Posterior cingulate gyrus (tissue), 11 donors: ENCODE results near the gene SLC35F2.

ENCODE experiments used
- DNase-seq, 10 donors: peaks; one replicate each; pipeline versions ENCODE4 v3.0.0 to v3.0.0-alpha.2; 2020 to 2021; ENCODE audit warnings: mixed read lengths in 3 of 10
- intact Hi-C: fragments of 100-400 bp; cut with DNase I; formaldehyde crosslinking; loops from one replicate; pipeline ENCODE4 v1.15.1; 2023

The SLC35F2 gene

GRCh38 chr11:107744736-107745135, 113.9 kb downstream of the SLC35F2 start:
- DNase-seq: no peak
- intact Hi-C loops: no loop called here

DNA sequence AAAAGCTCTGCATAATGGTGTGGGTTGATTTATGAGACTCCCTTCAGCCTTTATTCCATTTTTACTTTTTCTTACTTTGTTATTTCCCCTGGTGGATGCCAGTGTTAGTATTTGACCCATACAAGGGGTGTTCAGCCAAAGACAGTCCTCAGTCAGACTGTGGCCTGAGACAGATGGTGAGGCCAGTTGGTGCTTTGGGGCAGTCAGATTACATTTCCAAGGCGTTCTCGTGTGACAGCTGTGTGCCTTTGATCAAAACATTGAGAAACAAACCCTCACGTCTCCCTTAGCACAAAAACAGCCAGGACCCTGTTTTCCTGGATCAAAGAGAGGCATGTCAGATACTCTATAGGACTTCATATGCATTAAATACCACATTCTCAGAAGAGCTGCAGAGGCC, 115.4 kb downstream of the SLC35F2 start:
- intact Hi-C loops: no loop called here
- DNase-seq: no peak

- intact Hi-C loops: no loop called here
- DNase-seq: peak in 1 of 10 donors; percentile 29
These were observed 117.4 kb downstream of the SLC35F2 start for GRCh38 chr11:107741044-107741823.
